ENCODE results near the gene BLVRB.
"Not testable (repeated sequence)": the region's sequence is repeated elsewhere in the genome, so short reads cannot be mapped to it uniquely, and the experiment has no call there.

Gene BLVRB

DNA sequence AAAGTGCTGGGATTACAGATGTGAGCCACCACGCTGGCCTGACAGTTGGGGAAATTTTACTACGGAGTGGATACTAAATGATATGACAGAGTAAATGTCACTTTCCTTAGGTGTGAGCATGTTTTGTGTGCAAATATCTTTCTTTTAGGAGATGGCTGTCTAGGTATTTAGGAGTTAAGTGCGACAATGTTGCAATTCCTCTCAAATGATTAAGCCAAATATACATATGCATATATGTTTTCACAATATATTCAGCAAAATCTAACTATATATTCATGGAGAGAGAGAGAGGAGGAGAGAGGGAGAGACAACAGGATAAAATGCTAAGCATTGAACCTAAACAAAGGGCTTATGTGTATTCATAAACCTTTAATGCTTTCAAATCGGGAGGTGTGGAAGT lies 16.0 kb downstream of the BLVRB start:
- no peak for DNase-seq (ENCODE audit: low spot score)

DNA sequence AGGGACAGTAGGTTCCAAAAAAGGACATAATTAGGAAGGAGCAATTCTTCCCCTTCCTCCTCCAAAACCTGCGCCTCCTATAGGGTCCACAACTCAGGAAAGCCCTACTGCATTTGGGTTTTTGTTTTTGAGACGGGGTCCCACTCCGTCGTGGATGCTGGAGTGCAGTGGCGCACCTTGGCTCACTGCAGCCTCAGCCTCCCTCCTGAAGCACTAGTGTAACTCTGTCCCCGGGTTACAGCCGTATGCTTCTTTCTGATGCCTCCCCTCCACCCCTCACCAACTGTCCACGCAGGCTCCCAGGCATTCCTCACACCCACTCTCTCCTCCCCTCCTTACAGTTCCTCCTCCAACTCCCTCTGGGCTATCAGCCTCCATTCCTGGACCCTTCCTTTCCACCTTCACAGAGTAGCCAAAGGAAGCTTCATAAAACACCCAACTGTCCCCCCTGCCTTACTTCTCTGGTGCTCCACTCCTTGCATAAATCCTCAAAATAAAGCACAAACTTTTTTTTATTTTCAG lies 19.2 kb downstream of the BLVRB start:
- DNase-seq (ENCODE audit: low spot score): no peak

DNA sequence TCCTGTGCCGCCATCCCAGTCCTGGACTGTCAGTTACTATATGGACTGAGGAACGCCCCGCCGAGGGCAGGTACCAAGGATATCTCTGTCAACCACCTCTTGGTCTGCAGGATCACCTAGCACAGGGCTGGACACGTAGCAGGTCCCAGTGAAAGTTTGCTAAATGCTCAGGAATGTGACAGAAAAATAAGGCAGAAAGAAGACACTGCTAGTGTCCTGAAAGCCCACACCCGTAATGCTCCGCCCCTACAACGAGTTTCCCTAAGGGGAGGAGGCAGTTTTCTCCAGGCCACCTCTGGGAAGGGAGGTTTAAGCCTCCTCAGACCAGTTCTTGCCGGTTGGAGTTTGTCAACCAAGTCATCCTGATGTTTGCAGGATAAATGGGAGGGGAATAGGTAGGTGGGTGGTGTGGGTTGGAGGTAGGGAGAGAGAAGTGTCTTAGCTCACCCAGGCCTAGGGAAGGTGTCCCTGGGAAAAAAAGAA lies 19.7 kb downstream of the BLVRB start:
- DNase-seq (ENCODE audit: low spot score): no peak

DNA sequence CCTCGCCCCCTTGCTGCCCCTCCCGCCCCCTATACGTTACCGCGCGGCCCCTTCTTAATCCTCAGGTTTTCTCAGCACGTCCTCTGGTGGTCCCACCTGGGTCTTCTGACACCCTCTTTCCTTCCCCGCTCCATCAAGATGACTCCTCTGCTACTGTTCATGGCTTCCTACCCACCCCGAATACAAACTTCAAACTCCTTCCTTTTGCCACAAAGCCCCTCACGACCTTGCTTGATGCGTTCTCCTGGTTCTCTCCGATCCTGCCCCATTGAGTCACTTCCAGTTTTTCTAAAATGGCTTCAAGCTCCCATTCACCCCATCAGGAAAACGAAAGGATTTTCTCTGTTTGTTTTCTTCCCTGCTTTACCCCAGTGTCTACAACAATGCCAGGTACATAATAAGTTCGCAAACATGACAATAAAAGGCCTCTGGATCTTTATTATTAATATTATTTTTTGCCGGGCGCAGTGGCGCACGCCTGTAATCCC lies 20.7 kb downstream of the BLVRB start:
- no peak for DNase-seq (ENCODE audit: low spot score)

DNA sequence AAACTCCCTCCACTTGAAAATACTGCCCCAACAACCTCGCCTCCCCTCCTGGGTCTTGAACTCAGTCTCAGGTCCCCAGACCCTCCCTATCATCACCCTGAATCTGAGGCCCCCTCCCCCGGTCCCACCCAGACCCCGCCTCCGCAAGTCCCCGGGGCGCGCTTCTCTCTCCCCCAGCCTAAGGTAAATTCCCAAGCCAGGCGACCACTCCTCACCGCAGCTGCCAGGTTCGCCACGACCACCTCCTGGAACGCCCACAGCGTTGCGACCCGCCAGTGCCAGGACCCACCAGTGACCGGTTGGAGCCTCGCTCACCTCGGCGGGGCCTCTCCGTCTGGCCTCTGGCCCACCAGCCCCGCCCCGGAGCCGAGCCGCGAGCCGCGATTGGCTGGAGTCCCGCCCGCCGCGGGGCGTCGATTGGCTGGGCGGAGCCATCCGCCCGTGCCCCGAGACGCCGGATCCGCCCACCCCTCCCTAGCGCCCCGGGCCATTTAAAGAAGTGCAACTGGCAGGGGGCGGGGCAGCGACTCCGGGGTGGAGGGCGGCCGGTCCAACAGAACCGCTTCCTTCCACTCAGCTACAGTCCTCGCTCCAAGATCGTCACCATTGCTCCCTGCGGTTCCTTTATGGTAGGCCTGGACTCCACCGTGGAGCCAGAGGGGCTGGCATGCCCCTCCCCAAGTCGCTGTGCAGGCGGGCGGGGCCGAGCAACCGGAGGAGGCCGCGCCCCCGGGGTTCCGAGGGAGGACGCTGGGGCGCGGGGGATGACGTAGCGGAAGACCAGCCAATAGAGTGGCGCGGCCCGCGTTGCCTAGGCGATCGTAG lies 21.3 kb downstream of the BLVRB start, which contains the start of gene SERTAD3:
TSS of gene SERTAD3 (minus strand) at position 336 of the 825 bp plus-strand sequence. CDS start 2,255 bp downstream, outside the sequence.
- peak; percentile 96 for DNase-seq (ENCODE audit: low spot score)

DNA sequence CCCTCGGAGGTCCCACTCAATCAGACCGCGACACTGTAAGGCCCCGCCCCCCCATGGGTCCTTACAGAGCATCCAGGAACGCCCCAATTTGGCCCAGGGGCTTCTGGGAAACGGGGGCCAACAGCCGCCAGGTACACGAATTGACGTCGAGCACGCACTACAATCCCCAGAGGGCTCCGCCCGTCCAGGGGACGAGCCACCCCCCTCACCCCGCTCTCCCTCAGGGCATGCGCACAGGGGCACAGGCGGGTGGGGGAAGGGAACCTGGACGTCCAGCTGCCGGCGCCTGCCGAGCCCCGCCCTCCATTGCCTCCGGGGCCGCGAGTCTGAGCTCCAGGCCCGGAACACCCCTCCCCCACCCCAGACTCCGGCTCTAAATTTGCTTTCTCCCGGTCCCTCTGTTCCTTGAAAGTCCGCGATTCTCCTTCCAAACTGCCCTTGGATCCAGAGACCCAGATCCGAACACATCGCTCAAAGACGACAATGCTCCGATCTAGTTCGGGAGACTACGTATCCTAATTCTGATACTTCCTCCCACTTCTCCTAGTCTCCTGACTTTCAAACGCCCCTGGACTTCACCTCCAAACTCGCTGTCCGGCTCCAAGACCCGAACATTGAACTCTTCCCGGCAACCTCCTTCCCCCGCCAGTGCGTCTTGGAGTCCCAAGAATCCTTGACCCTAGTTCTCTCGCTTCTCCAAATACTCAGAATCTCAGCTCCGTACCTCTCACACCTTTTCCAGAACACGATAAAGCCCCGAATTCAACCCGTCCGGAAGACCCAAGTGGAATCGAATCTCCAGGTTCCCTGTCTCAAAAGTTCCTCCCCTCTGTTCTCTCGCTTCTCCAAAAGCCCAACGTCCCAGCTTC lies 22.2 kb downstream of the BLVRB start:
- peak; percentile 99 for DNase-seq (ENCODE audit: low spot score)

DNA sequence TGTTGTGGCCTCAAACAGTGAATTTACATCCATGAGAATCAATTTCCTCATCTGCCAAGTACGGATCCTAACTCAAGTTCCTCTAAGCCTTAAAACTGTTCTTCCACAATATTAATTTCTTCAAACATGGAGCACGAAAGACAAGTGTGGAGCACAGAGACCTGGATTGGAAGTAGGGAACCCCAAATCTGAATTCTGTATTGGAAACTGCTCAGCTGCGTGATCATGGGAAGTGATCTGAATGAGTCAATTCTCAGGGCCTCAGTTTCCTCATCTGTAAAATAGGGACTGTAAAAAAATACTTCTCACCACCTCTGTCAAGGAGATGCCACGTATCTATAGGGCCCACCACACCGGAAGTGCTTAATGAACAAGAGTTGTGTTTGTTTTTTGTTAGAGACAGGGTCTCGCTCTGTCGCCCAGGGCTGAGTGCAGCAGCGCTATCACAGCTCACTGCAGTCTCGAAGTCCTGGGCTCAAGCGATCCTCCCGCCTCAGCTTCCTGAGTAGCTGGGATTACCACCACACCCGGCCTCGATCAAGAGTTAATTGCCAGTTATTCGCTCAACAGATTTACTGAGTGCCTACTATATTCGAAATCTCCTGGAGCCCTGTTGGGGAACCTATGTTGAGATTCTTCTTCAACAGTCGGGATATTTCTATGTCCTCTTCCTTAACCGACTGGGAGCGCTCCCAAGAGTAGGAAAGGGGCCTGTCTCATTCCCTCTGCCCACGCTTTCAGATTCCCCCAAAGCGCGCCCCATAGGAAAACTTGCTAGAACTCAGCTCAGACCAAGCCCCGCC lies 23.0 kb downstream of the BLVRB start:
- no peak for DNase-seq (ENCODE audit: low spot score)

DNA sequence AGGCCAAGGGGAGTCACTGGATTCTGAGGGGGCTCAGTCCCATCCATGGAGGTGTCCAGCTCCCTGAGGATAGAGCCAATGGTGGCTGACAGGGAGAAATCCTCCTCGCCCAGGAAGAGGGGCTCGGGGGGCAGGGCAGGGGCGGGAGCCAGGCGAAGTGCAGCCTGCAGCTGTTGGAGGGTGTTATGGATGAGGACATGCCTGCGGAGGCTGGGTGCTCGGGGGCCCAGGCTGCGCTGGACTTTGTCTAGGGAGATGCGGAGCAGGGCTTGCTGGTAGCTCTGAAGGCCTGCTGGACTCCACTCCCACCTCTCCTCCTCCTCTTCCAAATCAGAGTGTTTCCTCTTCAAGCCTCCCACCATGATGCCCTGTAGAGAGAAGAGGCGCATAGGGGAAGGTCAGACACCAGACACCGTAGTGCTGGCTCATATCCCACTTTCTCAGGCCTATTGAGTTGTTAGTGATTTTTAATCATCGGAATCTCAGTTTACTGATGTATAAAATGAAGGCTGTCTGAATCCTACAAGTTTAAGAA lies 23.8 kb downstream of the BLVRB start:
- no peak for DNase-seq (ENCODE audit: low spot score)

DNA sequence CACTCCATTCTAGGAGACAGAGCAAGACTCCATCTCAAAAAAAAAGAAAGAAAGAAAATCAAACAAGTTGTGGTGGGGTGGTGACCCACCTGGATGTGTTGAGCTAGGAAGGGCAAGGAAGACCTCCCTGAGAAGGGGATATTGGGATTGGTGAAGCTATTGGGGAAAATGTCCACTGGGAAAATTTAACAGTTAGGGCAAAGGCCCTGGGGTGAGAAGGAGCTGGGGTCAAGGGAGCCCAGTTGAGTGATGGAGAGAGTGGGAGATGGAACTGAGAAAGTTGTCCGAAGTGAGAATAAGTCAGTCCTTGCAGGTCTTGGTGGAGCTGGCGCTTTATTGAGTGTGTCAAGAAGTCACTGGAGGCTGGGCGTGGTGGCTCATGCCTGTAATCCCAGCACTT lies 27.3 kb downstream of the BLVRB start:
- no peak for DNase-seq (ENCODE audit: low spot score)

DNA sequence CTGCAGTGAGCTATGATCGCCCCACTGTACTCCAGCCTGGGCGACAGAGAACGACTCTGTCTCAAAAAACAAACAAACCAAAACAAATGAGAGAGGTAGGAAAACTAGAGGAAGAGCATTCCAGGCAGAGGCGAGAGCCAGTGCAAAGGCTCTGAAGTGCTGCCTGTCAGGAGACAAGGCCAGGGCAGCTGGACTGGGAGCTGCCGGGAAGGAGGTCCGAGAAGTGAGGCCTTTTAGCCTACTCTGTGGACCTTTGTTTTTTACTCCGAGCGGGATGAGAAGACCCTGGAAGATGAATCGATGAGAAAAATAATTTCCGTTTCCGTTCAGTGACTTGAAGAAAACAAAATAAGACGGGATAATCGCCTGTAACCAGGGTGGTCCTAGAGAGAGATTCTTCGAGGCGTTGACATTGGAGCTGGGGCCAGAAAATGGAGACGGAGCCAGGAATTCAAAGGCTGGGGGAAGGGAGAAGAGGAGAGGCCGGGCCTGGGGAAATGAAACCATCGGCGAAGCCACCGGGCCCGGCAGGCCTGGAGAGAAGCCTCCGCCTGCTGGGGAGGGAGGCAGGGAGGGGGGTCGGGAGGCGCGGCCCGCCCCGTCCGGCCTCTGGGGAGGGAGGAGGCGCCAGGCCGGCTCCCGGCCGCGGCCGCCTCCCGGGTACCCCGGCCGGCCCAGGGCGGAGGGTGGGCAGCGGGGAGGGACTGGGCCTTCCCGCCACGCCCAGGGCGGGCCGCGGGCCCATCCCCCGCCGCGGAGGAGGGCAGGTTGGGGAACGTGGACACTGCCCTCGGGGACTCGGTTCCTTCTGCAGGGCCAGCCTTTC lies 31.9 kb downstream of the BLVRB start:
- peak; percentile 40 for DNase-seq (ENCODE audit: low spot score)

DNA sequence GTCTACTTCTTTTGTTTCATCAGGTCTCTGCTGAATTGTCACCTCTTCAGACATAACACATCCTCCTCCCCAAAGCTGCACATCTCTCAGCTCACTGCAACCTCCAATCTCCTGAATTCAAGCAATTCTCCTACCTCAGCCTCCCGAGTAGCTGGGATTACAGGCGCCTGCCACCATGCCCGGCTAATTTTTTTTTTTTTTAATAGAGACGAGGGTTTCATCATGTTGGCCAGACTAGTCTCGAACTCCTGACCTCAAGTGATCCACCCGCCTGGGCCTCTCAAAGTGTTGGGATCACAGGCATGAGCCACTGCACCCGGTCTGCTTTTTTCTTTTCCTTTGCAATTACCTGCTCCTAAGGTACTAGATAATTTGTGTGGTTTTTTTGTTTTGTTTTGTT lies 32.8 kb downstream of the BLVRB start:
- DNase-seq (ENCODE audit: low spot score): not testable (repeated sequence)

DNA sequence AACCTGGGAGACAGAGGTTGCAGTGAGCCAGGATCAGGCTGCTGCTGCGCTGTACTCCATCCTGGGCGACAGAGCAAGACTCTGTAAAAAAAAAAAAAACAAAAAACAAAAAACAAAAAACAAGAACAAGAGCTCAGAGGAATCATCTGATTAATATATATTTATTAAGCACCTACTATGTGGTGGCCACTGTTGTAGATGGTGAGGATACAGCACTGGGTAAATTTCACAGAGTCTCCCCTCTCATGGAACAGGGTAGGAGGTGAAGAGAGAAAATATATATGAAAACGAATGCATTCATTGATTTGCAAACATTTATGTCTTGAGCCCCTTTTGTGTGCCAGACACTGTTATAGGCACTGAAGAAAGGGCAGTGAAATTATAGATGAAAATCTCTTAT lies 33.8 kb downstream of the BLVRB start:
- DNase-seq (ENCODE audit: low spot score): no peak

DNA sequence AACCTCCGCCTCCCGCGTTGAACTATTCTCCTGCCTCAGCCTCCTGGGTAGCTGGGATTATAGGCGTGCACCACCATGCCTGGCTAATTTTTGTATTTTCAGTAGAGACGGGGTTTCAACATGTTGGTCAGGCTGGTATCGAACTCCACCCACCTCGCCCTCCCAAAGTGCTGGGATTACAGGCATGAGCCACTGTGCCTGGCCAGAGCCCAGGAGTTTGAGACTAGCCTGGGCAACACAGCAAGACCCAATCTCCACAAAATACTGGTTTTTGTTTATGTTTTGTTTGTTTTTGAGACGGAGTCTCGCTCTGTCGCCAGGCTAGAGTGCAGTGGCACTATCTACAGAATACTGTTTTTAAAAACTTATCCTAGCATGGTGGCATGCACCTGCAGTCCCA lies 35.3 kb downstream of the BLVRB start:
- DNase-seq (ENCODE audit: low spot score): not testable (repeated sequence)

DNA sequence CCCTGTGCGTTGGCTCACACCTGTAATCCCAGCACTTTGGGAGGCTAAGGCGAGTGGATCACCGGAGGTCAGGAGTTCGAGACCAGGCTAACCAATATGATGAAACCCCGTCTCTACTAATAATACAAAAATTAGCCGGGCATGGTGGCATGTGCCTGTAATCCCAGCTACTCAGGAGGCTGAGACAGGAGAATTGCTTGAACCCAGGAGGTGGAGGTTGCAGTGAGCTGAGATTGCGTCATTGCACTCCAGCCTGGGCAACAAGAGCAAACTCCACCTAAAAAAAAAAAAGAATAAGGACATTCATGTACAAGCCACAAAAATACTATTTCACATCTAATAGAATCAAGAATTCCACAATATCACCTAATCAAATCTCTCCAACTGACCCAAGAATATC lies 37.3 kb downstream of the BLVRB start:
- DNase-seq (ENCODE audit: low spot score): not testable (repeated sequence)

DNA sequence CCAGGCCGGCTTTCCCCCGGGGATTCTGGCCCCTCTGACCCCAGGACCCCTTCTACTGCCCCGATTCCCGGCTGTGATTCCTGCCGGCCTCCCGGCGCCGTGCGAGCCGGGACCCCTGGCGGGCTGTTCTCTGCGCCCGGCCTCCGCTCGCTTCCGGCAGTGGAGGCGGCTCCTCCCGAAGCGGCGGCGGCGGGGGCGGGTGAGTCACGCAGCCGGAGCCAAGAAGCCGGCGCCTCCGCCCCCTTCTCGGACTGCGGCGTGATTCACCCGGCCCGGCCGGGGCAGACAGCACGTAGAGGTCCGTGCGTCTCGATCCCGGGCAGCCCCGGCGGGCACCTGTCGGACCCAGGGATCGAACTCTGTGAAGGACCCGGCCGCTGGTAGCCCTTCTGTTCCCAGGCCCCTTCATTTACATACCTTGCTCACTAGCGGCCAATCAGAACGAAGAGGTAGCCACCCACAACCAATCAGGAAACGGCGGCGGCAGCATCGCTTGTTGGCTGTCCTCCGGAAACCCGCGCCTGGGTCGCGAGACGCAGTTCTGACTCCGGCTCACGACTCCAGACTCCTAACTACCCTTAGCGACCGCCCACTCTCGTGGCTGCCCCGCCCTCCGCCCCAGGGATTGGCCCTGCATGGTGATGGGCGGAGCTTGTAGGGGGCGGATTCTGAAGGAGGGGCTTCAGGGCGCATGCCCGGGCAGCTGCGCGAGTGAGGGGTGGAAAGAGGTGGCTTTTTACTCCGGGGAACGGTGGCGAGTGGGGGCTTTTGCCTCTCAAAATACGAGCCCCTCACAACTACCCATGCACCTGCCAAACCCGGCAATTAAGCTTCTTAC lies 39.9 kb downstream of the BLVRB start, which contains the start of gene SERTAD1:
TSS of gene SERTAD1 (minus strand) at position 543 of the 838 bp plus-strand sequence. CDS start 2,446 bp downstream, outside the sequence.
- peak; percentile 100 for DNase-seq (ENCODE audit: low spot score)

DNA sequence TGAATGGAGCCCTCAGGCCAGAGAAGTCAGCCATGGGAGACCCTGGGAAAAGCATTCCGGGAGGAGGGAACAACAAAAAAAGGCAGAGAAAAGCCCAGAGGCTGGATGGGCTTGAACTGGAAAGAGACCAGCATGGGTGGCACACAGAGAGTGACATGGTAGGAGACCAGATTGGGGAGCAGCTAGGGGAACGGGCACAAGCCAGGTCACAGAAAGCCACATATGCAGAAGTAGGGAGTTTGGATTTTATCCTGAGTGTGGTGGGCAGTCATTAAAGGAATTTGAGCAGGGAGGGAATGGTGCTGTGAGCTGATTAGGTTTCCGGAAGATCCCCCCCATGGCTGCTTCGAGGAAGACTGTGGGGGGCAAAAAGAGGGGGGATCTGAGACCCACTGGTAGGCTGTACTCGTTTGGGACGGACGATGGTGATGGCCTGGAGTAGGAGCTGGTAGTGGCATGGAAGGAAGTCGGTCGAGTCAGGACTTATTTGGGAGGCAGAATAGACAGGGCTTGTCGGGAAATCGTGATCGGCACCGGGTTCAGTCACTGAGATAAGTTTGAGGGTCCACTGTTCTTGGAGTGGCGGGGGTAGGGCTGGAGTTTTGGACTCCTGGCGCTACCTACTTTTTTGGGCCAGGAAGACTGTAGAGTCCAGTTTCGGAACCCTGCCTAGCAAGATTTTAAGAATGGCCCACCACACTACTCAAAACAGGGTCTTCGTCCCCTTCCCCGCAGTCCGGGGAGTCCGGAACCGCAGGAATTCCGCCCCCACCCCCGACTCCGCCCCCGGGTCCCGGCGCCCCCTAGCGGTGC lies 40.7 kb downstream of the BLVRB start:
- DNase-seq (ENCODE audit: low spot score): no peak

DNA sequence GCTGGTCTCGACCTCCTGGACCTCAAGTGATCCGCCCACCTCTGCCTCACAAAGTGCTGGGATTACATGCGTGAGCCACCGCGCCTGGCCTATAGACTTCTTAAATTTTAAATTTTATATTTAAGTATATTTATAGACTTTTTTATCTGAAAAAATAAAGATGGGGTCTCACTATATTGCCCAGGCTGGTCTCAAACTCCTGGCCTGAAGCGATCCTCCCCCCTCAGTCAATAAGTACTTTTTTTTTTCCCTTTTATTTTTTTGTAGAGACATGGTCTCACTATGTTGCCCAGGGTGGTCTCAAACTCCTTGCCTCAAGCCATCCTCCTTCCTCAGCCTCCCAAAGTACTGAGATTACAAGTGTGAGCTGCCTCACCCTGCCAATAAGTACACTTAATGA lies 41.6 kb downstream of the BLVRB start:
- no peak for DNase-seq (ENCODE audit: low spot score)

DNA sequence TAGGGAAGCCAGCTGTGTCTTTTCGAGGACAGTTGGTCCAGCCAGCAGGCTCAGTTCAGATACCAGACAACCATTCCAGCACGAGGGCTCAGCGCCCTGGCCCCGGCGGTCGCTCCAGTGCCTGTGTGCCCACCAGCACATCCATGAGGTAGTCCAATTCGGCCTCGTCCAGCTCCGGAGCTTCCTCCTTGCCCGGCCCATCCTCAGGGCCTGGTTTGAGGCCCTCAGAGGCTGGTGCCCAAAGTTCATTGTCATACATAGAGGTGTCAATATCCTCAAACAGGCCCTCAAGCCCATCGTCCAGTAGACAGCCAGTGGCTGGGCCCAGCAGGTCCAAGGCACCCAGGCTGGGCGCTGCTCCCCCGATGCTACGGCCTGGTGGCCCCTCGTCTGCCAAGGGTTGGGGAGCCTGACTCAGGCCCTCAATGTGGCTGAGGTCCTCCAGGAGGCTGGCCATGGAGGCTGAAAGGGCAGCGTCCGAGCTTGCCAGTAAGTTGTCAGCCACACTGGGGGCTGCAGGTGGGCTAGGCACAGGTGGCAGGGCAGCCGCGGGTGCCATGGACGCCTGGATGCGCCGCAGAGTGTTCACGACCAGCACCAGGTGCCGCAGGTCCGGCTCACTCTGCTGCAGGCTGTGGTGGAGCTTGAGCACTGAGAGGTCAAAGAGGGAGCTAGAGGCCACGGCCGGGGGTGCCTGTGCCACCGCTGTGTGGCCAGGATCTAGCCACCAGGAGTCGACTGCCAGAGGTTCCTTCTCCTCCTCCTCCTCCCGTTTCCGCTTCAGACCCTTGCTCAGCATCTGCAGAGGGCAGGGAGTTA lies 42.6 kb downstream of the BLVRB start:
- no peak for DNase-seq (ENCODE audit: low spot score)

All from CD4-positive, alpha-beta T cell treated with Interleukin-2 at 100 ng/mL for 4 hours (primary cell).